Upper lobe of left lung (tissue), 4 donors: ENCODE measurements around the gene PNPLA5.

Experiments used
- CTCF ChIP-seq, 6 experiments: fragments of 450-650 bp in 4 of 6; fragments of 200-600 bp in 2 of 6; sonication (generic) in 2 of 6; IDR thresholded peaks; one replicate each; pipeline ENCODE4 v1.5.1; 2016 to 2019; ENCODE audit warnings: antibody characterized with exemption in 6 of 6
- POLR2A ChIP-seq, 4 donors: fragments of 450-650 bp; IDR thresholded peaks; one replicate each; pipeline ENCODE4 v1.5.1; 2016 to 2017; ENCODE audit warnings: antibody characterized with exemption in 4 of 4, mild to moderate bottlenecking in 2 of 4

- TF ChIP-seq POLR2A (IDR thresholded peaks at IDR 0.05) (no peak), CTCF (IDR thresholded peaks at IDR 0.05) (no peak)
Observed at GRCh38 chr22:43897751-43898261, 6.0 kb upstream of the PNPLA5 start.
